ENCODE measurements around the gene OMP.

Gene OMP

DNA sequence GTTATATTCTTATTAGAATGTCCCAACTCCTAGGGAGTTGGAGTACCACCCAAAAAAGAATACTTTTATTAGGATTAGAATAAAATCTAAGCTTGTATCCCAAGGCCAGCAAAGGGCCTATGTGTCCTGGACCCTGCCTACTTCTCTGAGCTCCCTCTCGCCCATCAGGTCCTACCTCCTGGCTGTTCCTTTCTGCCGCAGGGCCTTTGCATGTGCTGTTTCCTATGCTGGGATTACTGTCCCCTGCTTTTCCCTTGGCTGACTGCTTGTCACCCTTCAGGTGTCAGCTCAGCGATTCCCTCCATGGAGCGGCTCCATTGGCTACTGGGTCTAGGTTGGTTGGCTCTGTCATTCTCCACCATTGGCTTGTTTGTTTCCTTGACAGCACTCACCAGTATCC lies 38.8 kb downstream of the OMP start:
- DNase-seq (ENCODE audit: low read depth), result no peak
- no peak overlapping the region for H3K4me3 ChIP-seq (ENCODE audit: low read length)
- TF ChIP-seq, protein P1, sequence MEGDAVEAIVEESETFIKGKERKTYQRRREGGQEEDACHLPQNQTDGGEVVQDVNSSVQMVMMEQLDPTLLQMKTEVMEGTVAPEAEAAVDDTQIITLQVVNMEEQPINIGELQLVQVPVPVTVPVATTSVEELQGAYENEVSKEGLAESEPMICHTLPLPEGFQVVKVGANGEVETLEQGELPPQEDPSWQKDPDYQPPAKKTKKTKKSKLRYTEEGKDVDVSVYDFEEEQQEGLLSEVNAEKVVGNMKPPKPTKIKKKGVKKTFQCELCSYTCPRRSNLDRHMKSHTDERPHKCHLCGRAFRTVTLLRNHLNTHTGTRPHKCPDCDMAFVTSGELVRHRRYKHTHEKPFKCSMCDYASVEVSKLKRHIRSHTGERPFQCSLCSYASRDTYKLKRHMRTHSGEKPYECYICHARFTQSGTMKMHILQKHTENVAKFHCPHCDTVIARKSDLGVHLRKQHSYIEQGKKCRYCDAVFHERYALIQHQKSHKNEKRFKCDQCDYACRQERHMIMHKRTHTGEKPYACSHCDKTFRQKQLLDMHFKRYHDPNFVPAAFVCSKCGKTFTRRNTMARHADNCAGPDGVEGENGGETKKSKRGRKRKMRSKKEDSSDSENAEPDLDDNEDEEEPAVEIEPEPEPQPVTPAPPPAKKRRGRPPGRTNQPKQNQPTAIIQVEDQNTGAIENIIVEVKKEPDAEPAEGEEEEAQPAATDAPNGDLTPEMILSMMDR (conservative IDR thresholded peaks at IDR 0.05; ENCODE audit: low read length), result no peak

DNA sequence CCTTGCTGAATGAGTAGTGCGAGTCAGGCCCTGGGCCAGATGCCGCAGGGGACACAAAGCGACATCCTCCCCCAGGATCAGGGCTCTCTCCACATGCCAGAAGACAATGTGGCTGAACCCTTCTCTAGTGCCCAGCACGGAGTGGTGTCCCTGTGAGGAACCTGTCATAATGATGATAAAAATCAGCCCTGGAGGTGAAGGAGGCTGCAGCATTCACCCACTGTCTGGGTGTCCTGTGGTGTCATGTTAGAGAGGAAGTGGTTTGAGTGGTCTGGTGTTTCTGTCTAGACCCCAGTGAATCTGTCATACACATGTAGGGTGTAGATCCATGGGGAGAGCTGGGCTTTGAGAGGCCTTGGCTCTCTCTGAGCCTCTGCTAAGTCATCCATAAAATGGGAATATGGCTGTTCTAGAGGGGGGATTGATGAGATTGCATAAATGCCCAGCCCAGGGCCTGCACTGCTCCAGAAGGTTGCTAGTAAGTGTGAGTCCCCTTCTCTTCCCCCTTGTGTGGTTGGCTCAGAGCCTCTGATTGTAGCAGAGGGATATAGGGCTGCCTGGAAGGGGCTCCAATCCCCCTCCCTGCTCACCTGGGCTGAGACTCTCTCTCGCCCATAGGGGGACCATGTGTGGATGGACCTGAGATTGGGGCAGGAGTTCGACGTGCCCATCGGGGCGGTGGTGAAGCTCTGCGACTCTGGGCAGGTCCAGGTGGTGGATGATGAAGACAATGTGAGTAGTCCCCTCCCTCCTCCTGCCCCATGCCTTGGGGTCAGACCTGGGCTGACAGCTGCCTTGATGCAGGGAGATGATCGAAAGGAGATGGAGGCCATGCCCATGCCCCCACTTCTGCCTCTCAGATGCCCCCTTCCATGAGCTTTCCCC lies 39.7 kb downstream of the OMP start:
- no peak for DNase-seq (ENCODE audit: low read depth)
- TF ChIP-seq, protein P1 (conservative IDR thresholded peaks at IDR 0.05; ENCODE audit: low read length), result no peak

DNA sequence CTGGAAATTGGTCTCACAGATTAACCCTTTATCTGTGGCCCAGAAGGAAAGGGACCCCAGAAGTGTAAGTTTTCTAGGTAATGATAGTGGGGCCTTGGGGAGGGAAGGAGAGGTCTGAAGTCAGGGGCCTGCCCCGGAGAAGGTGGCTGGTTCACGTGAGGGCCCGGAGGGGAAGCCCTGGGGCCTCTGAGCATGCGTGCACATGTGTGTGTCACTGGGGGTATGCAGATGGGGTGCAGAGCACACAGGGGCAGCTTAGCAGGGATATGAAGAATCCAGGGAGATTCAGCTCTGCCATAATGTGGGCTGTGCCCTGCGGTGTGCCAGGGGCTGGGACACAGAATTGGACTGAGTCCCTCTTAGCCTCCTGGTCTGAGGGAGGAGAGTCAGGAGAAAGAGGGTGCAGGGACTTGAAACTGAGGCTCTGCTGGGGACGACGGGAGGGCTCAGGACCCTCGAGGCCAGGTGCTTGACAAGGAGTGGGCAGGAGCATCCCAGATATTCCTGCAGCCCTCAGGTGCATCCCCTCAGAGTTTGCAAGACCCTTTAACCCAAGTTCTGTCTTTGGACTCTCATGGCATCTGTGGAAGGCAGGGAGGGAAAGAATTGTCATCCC lies 40.9 kb downstream of the OMP start:
- DNase-seq (ENCODE audit: low read depth), result no peak
- H3K4me3 ChIP-seq (ENCODE audit: low read length), result no peak overlapping the region
- TF ChIP-seq, protein P1 (conservative IDR thresholded peaks at IDR 0.05; ENCODE audit: low read length), result no peak

More for the DNA sequence above, 39.7 kb downstream of the OMP start:
- no peak overlapping the region for H3K4me3 ChIP-seq (ENCODE audit: low read length)

DNA sequence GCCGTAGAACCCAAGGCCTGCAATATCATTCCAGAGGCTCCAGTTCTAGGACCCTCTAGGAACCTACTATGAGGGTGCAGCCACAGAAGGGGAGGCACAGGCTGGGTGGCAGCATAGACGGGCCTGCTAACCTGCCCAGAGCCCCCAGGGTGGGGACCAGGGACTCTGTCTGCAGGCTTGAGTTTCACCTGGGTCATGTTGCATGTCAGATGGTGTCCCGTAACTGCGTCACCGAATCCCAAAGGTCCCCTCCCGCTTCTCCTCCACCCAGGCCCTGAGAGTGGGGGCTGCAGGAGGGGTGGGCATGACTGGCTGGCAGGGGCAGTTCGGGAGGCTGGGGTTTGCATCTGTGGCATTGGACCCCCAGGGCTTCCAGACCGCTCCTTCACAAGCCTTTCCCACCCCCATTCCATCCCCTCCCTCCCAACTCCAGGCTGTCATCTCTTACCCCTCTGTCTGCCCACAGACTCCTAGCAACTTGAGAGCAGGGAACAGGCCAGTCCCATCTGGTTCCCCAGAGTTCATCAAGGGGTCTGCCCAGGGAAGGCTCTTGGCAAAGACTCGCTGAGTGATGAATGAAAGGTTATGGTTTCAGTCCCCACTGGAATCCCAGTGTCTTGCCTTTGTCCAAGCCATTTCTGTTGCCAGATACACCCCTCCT lies 41.7 kb downstream of the OMP start:
- no peak overlapping the region for H3K4me3 ChIP-seq (ENCODE audit: low read length)
- TF ChIP-seq, protein P1 (conservative IDR thresholded peaks at IDR 0.05; ENCODE audit: low read length), result no peak
- no peak for DNase-seq (ENCODE audit: low read depth)

DNA sequence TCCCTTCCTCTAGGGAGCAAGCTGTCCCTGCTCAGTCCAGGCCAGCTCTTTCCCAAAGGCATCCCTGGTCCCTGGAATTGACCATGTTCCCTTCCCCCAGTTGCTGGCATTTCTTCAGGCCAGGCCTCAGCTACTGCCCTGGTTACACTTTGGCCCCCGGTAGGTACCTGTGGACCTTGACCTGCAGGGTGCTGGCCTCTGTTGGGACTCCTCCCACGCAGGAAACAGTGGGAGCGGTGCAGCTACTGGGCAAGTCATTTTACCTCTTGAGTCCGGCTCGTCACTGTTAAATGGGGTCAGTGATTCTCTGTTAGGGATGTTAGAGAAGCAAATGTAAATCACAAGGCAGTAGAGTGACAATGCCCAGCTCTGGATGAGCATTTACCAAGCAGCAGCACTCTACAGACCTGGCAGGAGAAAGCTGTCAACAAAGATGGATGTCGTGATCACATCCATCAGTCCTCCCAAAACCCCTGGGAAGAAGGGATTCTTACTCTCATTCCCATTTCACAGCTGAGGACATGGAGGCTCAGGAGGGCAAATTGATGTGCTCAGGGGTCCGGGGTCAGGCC lies 42.3 kb downstream of the OMP start:
- TF ChIP-seq, protein P1 (conservative IDR thresholded peaks at IDR 0.05; ENCODE audit: low read length), result no peak
- no peak overlapping the region for H3K4me3 ChIP-seq (ENCODE audit: low read length)
- no peak for DNase-seq (ENCODE audit: low read depth)

DNA sequence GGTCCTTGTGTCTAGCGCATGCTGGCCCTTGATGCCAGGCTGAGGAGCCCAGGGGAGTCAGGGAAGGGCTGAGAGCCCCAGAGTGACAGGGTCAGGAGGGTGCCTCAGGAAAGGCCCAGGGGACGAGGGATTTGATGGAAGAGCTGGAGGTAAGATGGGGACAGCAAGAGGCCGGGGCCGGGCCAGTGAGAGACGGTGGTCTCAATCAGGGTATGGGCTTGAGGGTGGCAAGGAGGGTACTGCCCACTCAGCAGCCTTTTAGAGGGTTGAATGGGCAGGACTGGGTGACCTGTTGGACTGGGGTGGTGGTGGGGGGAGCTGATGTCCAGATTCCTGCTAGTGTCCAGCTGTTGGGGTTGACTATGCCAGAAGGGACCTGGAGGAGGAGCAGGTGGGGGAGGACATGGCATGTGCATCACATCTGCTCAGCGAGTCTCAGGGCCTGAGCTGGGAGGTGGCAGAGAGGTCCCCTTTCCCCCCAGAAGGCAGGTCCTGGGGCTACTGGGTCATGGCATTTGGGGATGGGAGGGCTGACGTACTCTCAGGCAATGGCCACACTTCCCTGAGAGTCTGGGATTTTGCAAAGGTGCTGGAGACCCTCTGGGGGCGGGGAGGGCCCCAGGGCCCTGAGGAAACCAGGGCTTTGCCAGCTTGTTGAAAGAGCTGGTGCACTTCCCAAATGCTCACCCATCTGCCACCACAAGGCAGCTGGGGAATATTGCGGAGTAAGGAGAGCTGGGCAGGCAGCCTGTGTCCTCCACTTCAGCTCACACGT lies 43.8 kb downstream of the OMP start:
- TF ChIP-seq, protein P1 (conservative IDR thresholded peaks at IDR 0.05; ENCODE audit: low read length), result no peak
- no peak overlapping the region for H3K4me3 ChIP-seq (ENCODE audit: low read length)
- DNase-seq (ENCODE audit: low read depth), result no peak

Measured in AG10803 (cell line).